Stimulated activated CD4-positive, alpha-beta T cell treated with anti-CD3 and anti-CD28 coated beads, TNF-alpha, amount 100 ng/mL, for 1 hour (primary cell): ENCODE measurements around the gene DDX24.

ENCODE experiments used
- DNase-seq, 3 donors: peaks; one replicate each; pipeline ENCODE4 v3.0.0-alpha.2; 2020; ENCODE audit warnings: low read depth in 3 of 3, low spot score in 1 of 3

The DDX24 gene

DNA sequence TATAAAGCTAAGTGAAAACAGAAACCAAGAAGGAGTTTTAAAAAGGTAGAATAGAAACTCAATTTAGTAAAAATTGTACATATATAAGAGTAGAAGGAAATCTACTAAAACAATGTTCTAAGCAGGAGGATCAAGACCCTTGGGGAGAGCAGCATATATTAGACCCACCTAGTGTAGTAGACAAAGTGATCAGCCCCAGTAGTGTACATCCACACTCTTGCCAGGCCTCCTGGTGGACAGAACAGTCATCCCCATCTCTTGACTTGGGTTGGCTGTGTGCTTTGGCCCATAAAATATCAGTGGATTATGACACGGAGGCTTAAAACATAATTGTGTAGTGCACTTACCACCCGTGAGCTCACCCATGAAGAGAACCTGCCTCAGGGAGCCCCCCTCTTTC lies 65.8 kb downstream of the DDX24 start:
- no peak for DNase-seq

DNA sequence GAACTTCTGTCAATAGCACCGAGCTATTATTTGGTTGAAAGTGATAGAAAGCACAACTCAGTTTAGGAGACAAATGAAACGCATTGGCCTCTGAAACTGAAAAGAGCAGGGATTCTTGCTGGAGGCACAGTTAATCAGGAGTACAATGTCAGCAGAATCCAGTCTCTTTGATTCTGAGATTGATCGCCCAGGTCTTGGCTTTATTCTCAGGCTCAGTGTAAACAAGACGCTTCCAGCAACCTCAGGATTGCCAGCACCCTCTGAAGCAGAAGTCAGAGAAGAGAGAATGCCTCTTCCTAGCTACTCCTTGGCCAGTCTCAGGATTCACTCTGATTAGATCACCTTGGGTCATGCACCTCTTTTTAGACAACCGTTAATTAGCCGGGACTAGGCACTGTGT lies 66.6 kb downstream of the DDX24 start:
- no peak for DNase-seq

DNA sequence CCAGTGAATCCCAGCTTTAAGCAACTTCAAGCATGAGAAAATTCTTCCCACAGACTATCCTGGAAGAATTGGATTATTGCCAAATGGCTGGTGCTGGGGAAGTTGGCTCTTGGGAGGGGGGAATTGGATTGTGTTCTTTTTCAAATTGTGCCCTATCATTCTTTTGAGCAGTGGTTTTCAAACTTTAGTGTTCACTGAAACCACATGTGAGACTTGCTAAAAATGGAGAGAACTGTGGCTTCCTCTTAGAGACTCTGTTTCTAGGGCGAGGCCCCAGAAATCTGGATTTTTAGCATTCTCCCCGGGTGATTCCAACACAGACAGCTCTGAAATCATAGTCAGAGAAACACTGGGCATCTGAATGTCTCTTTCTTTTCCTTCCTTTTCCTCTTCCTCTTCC lies 69.2 kb downstream of the DDX24 start:
- no peak for DNase-seq

DNA sequence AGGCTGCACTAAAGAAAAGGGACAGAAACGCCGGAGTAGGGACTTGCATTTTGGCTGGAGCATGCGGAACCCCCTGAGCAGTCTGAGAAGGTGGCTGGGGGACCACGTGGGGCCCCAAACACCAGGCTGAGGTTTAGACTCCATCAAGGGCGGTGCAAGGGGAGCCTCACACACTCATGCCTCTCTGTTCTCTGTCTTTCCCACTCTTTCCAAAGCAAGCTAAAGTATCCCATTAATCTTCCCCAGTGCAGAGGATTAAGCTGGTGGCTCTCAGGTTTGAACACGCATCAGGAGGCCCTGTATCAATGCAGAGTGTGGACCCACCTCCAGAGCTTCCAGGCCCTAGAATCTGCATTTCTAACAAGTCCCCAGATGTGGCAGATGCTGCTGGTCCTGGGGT lies 70.4 kb downstream of the DDX24 start:
- no peak for DNase-seq

DNA sequence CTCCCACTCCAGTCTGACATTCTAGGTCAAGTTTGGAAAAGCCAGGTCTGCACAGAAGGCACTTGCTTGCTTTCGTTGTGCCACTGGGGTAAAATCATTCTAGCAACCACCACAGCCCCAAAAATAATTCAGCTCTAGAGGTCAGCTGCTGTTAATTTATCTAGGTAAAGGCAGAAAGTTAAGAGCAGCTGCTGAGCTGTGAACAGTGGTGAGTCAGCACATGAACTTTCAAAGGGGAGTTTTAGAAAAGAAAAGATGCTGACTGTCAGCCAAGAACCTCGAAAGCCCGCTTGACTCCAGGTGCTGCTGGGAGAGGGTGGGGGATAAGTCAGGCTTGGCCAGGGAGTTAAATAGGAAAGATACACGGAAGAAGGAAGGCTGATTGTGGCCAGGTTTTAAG lies 71.2 kb downstream of the DDX24 start:
- no peak for DNase-seq

DNA sequence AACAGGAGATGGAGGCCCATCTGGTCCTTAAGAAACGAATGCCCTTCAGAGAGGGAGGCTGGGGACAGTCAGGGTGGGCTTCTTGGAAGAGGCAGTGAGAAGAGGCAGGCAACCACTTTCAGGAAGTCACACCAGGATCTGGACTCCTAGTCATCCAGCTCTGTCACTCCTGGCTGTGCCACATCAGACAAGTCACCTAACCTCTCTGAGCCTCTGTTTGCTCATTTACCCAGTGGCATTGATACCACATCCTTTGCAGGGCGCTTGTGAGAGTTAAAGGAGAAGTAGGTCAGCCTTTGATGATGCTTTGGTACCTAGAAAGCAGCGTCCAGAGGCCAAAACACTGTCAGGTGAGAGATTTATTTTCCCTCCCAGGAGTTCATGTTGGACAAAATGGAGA lies 72.8 kb downstream of the DDX24 start:
- DNase-seq, result no peak

DNA sequence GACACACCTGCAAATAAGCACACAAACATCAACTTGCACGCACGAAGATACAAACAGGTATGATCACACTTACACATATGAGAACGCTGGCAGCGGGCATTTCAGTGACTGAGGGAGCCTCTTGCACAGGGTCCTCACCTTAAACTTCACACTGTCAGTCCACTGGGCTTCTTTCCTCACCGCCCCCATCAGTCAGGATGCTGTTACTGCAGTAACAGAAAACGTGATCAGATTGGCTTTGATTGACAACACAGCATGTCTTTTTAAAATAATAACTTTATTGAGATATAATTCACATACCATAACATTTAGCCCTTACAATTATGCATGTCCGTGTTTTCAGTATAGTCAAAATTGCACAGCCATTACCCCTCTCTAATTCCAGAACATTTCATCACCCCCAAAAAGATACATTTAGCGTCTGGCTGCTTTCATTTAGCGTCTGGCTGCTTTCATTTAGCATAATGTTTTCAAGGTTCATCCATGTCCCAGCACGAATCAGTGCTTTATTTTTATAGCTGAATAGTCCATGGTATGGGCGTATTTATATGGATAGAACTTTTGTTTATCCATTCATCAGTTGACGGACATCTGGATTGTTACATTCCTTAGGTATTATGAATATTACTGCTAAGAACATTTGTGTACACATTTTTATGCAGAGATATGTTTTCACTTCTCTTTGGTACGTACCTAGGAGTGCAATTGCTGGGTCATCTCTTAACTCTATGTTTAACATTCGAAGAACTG lies 75.5 kb downstream of the DDX24 start:
- no peak for DNase-seq

DNA sequence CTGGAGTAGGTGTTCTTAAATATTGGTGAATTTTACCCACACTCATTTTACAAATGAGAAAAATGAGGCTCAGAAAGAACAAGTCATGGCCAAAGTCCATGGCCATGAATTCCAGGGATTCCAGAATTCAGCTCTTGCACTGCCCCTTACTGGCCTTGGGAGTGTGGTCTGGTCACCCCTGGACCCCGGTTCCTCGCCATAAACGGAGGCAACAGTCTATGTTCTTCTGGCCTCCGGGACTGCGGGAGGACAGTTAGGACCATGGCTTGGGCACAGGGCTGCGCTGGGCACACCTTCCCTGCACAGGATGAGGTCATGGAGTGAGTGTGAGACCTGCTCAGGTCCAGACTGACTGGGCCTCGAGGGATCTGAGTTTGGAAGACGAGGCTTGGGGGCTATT lies 77.0 kb downstream of the DDX24 start:
- no peak for DNase-seq

DNA sequence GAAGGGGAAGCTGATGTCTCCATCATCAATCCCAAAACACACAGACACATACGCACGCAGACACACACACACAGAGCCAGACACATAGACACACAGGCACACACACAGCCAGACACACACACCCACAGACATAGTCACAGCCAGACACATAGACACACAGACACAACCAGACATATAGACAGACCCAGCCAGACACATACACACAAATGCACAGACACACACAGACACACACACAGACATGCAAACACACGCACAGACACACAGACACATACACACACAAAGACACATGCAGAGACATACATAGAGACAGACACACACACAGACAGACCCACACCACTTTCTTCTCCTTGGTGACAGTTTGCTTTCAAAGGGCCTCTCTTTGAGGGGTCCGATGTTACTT lies 77.6 kb downstream of the DDX24 start:
- no peak for DNase-seq

DNA sequence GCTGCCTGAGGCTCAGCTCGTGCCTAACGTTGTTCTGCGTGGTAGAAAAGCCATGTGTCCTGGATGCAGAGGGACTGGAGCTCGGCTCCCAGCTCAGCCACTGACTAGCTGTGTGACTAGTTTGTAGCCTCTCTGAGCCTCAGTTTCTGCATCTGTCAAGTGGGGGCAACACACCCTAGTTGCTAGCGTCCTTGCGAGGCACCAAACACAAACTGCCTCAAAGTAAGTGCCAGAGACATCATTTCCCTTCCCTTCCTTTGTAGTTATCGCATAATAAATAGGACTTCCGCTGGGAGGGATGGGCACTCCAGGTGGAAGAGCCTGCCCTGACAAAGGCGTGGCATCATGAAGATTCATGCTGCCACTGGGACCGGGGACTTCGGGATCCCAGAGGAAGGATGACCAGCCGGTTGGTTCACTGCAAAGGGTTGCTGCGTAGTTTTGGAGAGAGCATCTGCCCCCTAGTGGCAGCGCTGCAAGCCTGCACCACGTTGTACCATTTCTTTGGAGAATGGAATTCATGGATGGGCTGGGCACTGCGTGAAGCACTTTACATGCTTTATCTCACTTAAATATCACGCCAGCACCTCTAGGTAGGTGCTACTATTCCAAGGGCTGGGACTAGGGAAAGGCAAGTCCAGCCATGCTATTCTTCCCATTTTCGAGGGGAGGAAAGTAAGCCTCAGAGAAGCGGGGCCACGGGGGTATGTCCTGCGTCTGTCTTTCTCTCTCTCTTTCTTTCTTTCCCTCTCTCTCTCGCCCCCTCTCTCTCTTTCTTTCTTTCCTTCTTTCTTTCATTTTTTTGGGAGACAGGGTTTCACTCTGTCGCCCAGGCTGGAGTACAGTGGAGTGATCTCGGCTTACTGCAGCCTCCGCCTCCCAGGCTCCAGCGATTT lies 79.3 kb downstream of the DDX24 start:
- peak; percentile 10 to 47 (median 29) for DNase-seq

DNA sequence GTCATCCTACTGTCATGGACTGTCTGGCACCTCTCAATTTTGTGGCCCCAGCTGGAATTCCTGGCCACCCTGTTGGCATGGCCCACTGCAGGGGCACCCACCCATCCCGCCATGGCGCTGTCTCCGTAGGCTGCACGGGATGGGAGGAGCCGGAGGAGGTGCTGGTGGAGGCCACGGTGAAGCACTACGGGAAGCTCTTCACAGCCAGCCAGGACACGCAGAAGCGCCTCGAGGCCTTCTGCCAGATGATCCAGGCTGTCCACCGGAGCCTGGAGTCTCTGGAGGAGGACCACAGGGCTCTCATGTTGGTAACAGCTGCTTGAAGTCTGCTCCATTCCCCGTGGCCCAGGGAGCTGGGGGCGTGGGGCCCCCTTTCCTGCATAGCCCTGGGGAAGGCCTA lies 80.0 kb downstream of the DDX24 start:
- DNase-seq, result no peak

DNA sequence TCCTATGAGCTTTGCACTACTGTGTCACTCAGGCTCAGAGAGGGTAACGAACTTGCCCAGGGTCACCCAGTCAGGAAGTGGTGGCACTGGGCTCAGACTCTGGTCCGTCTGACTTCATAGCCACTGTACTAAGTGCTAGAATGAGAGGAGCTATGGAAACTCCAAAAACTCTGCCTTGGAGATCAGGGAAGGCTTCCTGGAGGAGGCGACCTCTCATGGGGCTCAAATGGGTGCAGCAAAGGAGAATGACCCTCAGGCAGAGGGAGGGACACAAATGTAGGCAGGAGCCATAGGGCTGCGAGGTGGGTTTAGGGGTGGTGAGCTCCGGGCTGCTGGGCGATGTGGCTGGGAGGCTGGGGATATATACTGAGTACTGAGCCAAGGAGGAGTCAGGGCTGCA lies 80.7 kb downstream of the DDX24 start:
- no peak for DNase-seq

DNA sequence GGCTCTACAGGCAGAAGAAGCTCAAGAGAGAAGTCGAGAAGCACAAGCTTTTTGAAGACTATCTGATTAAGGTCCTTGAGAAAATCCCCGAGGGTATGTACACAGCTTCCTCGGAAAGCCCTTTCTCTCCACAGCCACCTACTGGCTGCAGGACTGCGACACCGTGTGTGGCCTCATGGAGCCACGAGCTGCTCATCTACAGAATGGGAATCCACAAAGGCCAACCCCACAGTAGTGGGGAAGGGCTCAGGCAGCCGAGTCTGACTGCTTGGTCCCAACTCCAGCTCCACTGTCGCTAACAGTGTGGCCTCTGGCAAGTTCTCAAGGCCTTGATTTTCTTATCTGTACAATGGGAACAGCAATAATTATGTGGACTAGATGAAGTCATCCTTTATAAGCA lies 81.4 kb downstream of the DDX24 start:
- no peak for DNase-seq

DNA sequence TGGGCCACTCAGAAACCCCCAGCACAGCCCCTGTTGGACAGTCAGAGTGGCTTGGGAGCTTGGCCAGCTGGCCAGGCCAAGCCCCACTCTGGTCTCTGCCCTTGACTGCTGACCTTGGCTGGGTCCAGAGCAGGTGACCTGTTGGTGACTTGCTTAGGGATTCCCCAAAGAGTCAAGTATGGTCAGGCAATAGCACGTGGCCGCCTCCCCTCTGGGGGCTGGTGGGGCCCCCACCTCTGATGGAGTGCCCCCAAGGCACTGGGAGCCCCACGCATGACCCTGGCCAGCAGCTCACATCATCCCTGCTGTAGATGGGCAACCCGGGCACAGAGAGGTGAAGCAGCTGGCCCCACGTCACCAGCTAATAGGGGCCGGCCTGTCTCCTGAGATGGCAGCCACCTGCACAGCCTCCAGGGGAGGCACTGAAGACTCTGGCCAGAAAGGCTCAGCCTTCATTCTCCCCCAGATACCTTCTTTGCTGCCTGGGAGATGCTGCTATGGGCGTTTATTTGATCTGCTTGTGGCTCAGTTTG lies 82.1 kb downstream of the DDX24 start:
- DNase-seq, result no peak
